NCI-H187 treated with DMSO at 0.1 percent for 48 hours (cell line): Measurements from ENCODE around the gene EIF3C.
"Not testable (repeated sequence)": the region's sequence is repeated elsewhere in the genome, so short reads cannot be mapped to it uniquely, and the experiment has no call there.

Experiments used
- DNase-seq: peaks from one replicate; lab custom pipeline; 2025; lab: John Stamatoyannopoulos, UW

Gene EIF3C, protein sequence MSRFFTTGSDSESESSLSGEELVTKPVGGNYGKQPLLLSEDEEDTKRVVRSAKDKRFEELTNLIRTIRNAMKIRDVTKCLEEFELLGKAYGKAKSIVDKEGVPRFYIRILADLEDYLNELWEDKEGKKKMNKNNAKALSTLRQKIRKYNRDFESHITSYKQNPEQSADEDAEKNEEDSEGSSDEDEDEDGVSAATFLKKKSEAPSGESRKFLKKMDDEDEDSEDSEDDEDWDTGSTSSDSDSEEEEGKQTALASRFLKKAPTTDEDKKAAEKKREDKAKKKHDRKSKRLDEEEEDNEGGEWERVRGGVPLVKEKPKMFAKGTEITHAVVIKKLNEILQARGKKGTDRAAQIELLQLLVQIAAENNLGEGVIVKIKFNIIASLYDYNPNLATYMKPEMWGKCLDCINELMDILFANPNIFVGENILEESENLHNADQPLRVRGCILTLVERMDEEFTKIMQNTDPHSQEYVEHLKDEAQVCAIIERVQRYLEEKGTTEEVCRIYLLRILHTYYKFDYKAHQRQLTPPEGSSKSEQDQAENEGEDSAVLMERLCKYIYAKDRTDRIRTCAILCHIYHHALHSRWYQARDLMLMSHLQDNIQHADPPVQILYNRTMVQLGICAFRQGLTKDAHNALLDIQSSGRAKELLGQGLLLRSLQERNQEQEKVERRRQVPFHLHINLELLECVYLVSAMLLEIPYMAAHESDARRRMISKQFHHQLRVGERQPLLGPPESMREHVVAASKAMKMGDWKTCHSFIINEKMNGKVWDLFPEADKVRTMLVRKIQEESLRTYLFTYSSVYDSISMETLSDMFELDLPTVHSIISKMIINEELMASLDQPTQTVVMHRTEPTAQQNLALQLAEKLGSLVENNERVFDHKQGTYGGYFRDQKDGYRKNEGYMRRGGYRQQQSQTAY

DNA sequence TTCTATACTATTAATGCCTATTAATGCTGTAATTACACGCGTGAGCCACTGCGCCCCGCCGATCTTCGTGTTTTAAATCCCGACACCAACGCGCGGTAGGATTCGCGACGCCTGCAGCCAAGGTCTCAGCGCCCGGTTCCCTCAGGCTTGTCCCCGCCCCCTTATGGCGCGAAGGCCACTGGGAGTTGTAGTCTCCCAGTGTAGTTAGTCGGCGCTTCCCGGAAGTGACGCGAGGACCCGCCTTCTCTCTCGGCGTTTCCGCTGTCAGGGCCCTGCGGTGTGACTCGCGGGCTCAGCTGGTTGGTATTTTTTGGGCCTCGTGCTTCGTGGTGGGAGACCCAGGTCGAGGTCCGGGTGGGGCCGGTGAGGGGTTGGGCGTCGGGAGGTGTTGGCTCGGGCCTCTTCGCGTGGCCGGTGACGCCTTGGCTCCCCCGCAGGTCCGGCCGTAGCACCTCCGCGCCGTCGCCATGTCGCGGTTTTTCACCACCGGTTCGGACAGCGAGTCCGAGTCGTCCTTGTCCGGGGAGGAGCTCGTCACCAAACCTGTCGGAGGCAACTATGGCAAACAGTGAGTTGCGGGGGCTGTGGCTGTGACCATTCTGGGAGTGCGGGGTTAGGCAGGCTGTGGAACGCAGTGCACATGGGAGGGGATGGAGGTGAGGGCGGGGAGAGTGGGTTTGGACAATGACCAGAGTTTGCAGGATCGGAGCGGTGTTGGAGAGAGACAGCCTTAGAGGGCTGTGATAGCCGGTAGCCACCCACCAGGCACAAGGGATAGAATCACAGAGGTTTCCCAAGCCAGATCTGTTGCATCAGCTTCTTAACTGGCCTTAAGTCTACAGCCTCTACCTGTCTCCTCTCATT lies at the start of gene EIF3C:
EIF3C (plus strand) TSS at position 245 of the 864 bp plus-strand sequence; CDS start at position 468, 223 bp downstream.
- DNase-seq, result not testable (repeated sequence)

DNA sequence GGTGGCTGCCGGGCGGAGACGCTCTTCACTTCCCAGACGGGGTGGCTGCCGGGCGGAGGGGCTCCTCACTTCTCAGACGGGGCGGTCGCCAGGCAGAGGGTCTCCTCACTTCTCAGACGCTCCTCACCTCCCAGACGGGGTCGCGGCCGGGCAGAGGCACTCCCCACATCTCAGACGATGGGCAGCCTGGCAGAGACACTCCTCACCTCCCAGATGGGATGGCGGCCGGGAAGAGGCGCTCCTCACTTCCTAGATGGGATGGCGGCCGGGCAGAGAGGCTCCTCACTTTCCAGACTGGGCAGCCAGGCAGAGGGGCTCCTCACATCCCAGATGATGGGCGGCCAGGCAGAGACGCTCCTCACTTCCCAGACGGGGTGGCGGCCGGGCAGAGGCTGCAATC lies 45.0 kb upstream of the EIF3C start:
- not testable (repeated sequence) for DNase-seq

DNA sequence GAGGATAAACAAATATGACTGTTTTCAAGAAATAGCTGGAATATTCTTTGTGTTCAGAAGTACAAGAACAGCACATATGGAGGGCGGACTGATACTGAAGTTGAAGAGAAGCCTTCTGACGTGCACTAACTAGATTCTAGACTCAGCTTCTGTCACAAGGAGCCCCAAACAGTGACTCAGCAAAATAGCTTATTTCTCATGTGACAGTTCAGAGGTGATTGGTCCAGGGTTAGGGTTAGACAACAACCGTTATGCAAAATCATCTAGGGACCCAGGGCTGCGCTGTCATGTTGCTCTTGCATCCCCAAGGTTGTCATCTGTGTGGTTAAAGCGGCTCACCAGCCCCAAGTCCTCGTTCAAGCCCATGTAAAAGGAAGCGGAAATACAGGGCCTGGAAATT lies 43.8 kb upstream of the EIF3C start:
- DNase-seq, result not testable (repeated sequence)

DNA sequence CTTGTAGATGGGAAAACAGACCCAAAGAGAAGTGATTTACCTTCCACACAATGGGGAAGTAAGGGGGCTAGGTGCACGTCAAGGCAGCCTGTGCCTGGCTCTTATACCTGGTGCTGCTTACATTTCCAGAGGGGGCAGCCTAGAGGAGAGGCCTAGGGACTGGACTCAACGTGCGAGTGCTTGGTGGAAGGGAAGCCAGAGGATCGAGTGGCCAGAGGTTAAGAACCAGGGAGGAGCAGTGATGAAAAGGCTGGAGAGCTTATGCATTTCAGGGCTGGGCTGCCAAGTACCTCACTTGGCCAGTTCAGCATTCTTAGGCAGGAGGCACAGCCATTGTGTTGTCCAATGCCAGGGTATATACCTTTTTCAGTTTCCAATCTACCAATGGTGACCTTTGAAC lies 43.1 kb upstream of the EIF3C start:
- not testable (repeated sequence) for DNase-seq

DNA sequence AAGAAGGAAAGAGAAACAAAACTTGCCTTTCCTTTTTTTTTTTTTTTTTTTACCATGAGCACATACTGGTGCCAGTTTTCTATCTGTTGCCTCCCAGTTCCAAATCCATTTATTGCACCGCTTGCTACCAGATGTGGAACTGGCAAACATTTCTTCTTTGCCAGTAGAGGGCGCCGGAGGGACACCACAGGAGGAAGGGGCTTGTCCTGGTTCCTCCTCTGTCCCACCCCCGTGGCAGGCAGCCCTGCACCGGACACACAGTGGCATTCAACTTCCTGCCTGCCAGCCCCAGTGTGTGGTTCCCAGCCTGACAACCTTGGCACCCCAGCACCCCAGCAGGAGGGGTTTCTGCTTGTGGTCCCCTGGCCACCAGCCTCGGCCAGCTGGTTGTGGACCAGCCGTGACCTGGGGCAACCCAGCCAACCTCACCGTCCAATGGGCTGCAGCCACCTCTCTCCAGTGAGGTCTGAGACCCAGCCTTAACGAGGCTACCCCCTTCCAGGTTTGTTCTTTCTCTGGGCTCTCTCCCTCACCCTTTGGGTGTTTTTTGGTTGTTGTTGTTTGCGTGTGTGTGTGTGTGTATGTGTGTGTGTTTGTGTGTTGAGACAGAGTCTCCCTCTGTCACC lies 22.8 kb upstream of the EIF3C start:
- DNase-seq, result not testable (repeated sequence)

DNA sequence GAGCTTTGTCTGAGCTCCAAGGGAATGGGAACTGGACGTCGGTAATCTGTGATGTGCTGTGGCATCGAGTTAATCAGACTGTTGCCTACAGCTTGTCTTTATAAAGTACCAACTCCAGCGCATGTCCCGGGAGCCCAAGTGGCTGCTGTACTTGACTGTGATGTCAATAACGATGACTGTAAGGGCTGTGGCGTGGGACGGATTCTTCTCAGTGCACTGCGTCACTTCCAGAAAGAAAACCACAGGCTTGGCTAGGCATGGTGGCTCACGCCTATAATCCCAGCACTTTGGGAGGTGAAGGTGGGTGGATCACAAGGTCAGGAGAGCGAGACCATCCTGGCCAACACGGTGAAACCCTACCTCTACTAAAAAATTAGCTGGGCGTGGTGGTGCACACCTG lies 21.8 kb upstream of the EIF3C start:
- not testable (repeated sequence) for DNase-seq

DNA sequence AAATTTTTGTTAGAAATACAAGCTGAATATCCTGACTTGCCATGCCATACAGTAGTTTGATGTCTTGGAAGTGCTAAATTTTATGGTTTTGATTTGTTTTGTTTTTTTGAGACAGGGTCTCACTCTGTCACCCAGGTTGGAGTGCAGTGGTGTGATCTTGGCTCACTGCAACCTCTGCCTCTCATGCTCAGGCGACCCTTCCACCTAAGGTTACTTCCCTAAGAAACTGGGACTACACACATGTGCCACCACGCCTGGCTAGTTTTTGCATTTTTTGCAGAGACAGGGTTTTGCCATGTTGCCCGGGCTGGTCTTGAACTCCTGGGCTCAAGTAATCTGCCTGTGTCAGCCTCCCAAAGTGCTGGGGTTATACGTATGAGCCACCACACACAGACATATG lies 19.5 kb upstream of the EIF3C start:
- not testable (repeated sequence) for DNase-seq

DNA sequence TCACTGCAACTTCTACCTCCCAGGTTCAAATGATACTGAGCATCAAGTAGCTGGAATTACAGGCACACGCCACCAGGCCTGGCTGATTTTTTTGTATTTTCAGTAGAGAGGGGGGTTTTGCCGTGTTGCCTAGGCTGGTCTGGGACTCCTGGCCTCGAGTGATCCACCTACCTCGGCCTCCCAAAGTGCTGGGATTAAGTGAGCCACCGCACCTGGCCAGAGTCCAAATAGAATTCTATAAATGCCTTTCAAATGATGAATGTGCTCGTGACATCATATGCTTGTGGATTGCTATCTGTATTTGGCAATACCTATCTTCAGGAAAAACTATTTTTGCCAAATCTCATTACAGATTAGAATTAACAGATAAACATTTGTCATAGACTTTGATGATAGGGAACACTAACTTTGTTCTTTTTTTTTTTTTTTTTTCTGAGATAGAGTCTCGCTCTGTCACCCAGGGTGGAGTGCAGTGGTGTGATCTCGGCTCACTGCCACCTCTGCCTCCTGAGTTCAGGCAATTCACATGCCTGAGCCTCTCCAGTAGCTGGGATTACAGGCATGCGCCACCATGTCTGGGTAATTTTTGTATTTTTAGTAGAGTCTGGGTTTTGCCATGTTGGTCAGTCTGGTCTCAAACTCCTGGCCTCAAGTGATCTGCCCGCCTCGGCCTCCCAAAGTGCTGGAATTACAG lies 17.9 kb upstream of the EIF3C start:
- DNase-seq, result not testable (repeated sequence)

DNA sequence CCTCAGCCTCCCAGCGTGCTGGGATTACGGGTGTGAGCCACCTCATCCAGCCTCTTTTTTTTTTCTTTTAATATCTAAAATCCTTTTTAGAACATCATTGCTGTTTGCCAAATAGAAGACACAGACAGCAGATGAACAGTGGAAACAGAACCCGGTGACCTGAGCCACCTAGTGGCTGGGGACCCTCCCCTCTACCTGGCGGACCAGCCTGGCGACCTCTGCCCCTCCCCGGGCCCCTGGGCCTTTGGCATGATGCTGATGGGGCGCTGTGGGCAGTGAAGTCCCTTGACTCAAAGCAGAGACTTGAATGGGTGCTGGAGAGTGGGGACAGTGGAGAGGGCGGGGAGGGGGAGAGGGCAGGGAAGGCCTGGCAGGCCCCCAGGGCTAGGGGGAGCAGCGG lies 11.5 kb upstream of the EIF3C start:
- DNase-seq, result not testable (repeated sequence)

DNA sequence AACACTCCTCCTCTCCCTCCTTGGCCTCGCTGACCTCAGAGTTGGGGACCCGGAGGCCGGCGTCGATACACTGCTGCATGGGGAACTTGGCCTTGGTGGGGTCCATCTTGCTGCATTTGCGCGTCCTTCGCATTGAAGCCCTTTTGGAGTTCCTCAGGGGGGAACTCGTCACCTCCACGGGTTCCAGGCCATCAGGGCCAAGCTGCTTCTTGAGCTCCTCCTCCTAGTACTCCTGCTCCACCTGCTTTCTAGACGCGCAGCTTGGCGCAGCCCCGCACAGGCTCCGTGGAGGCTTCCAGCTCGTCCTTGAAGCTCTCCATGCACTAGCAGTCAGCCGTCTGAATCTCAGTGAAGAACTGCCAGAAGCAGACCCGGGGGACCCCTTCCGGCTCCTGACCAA lies 10.9 kb upstream of the EIF3C start:
- DNase-seq, result not testable (repeated sequence)

DNA sequence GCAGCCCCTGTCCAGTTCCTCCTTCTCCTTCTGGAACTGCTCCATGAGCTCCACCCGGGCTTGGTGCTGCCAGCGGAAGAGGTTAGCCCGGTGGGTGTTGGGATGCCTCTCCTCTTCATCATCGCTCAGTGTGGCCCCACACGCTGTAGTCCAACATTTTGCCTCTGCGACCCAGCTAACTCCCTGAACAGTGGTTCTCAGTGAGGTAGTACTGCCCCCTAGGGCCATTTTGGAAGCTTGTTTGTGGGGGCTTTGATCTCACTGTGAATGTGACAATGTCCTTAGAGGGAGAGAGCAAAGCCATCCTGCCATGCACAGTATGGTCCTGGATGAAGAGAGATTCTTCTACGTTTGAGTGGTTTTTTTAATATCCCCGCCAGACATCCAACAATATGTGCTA lies 9.9 kb upstream of the EIF3C start:
- DNase-seq, result not testable (repeated sequence)

DNA sequence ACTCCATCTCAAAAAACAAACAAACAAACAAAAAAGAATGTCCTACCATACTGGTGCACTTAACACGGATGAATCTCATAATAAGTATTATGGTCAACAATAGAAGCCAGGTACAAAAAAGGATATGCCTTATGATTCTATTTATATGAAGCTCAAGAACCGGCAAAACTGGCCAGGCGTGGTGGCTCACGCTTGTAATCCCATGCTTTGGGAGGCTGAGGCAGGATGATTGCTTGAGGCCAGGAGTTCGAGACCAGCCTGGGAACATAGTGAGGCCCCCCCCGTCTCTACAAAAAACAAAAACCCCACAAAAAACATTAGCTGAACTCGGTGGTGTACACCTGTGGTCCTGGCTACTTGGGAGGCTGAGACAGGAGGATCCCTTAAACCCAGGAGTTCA lies 7.0 kb upstream of the EIF3C start:
- not testable (repeated sequence) for DNase-seq

DNA sequence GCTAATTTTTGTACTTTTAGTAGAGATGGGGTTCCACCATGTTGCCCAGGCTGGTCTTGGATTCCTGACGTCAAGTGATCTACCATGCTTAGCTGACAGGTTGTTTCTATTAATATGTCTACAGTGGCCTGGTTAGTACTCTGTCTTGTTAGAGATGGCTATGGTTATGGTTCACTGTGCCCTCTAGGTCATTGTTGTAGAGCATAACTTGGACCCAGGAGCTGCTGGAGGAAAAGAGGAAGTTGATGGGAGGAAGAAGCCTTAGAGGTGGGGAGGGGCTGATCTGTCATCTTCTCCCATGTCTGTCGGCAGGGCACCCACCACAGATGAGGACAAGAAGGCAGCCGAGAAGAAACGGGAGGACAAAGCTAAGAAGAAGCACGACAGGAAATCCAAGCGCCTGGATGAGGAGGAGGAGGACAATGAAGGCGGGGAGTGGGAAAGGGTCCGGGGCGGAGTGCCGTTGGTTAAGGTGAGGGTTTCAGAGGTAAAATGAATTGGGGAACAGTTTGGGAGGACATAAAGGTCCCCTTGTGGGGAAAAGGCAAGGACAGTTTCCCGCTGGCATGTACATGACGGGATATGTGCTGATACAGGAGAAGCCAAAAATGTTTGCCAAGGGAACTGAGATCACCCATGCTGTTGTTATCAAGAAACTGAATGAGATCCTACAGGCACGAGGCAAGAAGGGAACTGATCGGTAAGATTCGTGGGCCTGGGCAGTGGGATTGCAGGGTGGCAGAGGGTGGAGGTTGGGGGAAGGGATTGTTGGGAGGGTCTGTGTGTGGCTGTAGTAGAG lies 11.8 kb downstream of the EIF3C start:
- not testable (repeated sequence) for DNase-seq

DNA sequence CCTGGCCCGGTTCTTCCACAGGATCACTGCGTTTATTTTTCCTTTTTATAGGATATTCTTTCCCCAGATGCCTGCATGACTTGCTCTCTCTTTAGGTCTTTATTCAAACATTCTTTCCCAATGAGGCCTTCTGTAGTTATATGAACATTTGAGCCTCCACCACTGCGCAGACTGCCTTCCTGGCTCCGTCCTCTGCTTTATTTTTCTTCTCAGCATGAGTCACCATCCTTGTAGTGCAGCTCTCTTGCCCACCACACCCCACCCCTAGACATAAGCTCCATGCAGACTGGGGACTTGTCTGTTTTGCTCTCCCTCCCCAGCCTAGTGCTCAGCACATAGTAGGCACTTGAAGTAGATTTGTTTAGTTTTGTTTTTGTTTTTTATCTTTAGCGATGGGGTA lies 20.0 kb downstream of the EIF3C start:
- DNase-seq, result not testable (repeated sequence)

DNA sequence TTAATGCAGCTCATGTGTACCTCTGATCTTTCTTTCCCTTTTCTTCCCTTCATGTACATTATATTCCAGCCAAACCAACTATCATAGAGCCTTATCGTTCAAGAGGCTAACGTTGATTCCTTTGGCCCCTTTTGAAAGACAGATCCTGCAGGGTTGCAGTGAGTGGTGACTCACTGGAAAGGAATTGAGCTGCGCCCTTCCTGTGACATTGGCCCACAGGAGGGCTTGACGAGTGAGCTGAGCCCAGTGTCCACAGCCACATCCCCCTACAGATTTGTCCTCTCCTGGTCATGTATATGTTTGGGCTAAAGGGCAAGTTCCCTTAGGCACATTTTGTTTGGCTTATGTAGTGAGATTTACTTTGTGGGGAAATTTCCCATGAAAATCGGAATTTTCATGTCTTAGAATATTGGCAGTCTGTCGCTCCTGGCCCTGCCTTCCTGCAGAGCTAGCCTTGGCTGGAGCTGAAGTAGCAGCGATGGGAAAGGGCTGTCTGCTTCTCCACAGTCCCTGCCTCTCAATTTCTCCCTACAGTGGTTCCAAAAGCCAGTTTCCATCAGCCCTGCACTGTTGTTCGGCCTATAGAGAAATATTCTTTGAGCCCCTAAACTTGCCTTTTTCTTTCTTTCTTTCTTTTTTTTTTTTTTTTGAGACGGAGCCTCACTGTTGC lies 21.3 kb downstream of the EIF3C start:
- DNase-seq, result not testable (repeated sequence)

DNA sequence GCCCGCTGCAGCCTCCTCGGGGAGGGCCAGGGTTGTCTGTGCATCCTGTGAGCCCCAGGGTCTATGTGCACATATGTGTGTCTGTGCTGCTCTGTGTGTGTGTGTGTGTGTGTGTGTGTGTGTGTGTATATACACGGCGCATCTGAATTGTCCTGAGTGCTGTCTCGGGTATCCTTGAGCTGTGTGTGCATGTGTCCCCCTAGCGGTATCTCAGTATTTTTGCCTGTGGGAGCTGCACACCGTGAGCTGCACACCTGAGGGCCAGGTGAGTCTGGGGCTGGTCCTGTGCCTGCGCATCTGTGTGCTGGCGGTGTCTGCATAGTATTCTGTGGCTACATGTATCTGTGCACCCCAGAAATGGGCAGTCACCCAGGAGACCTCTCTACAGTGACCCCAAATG lies 28.5 kb downstream of the EIF3C start:
- DNase-seq, result not testable (repeated sequence)

DNA sequence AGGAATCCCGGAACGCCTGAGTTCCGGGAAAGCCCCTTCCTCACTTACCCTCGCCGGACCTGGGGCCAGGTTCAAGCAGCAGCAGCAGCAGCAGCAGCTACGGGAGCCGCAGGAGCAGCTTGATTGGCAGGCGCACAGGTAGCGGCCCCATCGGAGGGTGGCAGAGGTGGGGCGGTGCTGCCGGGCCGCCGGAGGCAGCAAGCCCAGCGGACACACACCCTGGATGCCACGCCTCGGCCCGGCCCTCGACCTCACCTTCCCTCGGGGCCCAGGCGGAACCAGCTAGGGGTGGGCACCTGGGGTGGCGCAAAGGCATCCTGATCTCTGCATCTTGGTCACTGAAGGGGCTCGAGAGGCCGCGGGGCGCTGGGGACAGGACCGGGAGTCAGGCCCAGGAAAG lies 29.4 kb downstream of the EIF3C start:
- DNase-seq, result not testable (repeated sequence)

DNA sequence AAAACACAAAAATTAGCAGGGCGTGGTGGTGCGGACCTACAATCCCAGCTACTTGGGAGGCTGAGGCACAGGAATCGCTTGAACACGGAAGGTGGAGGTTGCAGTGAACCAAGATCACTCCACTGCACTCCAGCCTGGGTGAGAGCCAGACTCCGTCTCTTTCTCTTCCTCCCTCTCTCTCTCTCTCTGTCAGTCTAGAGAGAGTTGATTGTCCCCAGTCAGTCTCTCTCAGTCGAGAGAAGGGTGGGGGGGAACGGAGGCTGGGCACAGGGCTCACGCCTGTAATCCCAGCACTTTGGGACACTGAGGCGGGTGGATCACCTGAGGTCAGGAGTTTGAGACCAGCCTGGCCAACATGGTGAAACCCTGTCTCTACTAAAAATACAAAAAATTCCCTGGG lies 30.0 kb downstream of the EIF3C start:
- DNase-seq, result not testable (repeated sequence)

DNA sequence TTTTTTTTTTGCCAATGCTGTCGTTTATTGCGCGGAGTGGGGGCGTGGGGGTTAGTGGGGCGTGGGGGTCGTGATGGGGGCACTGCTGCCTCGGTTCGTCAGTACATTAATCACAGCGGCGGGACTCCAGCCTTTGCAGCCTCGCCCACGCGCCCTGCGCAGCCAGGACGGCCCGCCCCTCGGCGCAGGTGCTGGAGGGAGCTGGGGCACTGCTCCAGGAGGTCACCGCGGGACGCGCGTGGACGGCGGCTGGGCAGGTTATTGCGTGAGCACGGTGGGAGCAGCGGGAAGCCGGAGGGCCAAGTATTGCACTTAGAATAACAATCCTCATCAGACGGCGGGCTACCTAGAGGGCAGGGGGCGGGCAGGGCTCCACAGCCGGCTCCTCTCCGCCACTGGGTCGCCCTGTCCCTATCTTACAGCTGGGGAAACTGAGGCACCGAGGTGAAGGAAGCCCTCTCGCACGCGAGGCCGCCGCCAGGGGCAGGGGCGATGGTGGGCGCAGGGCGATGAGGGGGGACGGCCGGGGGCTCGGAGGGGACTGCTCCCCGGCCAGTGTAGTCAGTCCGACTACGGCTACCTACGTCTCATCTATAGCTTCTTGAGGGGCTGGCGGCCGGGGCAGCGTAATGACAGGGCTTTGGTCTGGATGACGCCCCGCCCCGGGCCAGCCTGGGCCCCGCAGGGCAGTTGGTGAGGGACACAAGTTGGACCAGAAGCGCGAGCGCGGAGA lies 35.5 kb downstream of the EIF3C start:
- not testable (repeated sequence) for DNase-seq
